Lower lobe of right lung (tissue), 2 donors: Measurements from ENCODE around the gene HSPG2. TPM values are rescaled to one million over a fixed set of nuclear protein-coding genes. Genes with fewer than 3 reads are reported as not detected.

Experiments
- ATAC-seq, 2 donors: fragments of 200-7000 bp; cut with Tn5 transposase; one replicate each; pipeline ENCODE4 v1.9.1; 2020 to 2022; ENCODE audit warnings: mild to moderate bottlenecking in 2 of 2, moderate library complexity in 2 of 2
- DNase-seq: peaks from one replicate; pipeline ENCODE4 v3.0.0-alpha.2; 2020
- H3K27ac ChIP-seq: fragments of 200-600 bp; one replicate; pipeline ENCODE4 v1.8.0; 2022
- H3K27me3 ChIP-seq: fragments of 200-600 bp; one replicate; pipeline ENCODE4 v1.8.0; 2022; ENCODE audit warnings: low read depth
- H3K36me3 ChIP-seq: fragments of 200-600 bp; one replicate; pipeline ENCODE4 v1.8.0; 2022; ENCODE audit warnings: mild to moderate bottlenecking
- H3K4me1 ChIP-seq: fragments of 200-600 bp; one replicate; pipeline ENCODE4 v1.8.0; 2022
- H3K4me3 ChIP-seq: fragments of 200-600 bp; one replicate; pipeline ENCODE4 v1.8.0; 2022; ENCODE audit warnings: mild to moderate bottlenecking
- H3K9me3 ChIP-seq: fragments of 200-600 bp; one replicate; pipeline ENCODE4 v1.8.0; 2022
- intact Hi-C: fragments of 100-400 bp; cut with DNase I; formaldehyde crosslinking; loops from one replicate; pipeline ENCODE4 v1.11.0; 2022
- total RNA-seq: library from RNA; stranded (reverse); fragmentation: NEBNext Ultra II Directional; extraction: Animal tissue kit (Norgen Biotek cat#: 25700); gene quantifications from one replicate; pipeline ENCODE4 v1.2.1, GENCODE V29; 2021
- TF ChIP-seq, protein P1 (sequence below): fragments of 200-600 bp; IDR thresholded peaks from one replicate; pipeline ENCODE4 v1.8.0; 2022; ENCODE audit warnings: antibody characterized with exemption, mild to moderate bottlenecking
- donor health status: DM: no; HTN: yes; CAD: no; lungs with severe emphysema.

Gene HSPG2
- total RNA-seq, 1 donor from 2014 or later, result 216 TPM

DNA sequence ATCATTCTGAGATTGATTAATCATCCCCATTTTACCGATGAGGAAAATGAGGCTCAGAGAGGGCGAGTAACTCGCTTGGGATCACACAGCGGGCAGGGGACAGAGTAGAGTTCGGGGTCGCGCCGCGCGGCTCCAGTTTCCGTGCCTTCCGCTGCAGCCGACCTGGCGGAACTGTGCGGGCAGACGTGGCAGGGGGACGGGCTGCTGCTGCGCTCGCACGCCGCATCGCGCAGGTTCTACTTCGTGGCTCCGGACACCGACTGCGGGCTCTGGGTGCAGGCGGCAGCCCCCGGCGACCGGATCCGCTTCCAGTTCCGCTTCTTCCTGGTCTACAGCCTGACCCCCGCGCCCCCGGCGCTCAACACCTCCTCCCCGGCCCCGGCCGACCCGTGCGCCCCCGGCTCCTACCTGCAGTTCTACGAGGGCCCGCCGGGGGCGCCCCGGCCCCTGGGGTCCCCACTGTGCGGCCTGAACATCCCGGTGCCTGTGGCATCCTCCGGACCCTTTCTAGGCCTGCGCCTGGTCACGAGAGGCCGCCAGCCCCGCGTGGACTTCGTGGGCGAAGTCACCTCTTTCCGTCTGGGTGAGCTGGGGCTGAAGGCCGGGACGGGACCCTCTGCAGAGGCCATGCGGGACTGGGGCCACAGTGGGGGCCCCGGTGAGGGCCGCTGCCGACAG is 122.7 kb downstream of the HSPG2 start:
- H3K27me3 ChIP-seq, result peaks cover 16% of the 10 kb centered on the region
- intact Hi-C loops, result no loop called here
- DNase-seq (peak; percentile 58), ATAC-seq (peak; percentile 46 to 73)
- peak overlapping the region; percentile 46 for H3K4me3 ChIP-seq
- H3K27ac ChIP-seq, result no peak overlapping the region
- peaks cover 10% of the 10 kb centered on the region for H3K4me1 ChIP-seq
- TF ChIP-seq, protein P1, sequence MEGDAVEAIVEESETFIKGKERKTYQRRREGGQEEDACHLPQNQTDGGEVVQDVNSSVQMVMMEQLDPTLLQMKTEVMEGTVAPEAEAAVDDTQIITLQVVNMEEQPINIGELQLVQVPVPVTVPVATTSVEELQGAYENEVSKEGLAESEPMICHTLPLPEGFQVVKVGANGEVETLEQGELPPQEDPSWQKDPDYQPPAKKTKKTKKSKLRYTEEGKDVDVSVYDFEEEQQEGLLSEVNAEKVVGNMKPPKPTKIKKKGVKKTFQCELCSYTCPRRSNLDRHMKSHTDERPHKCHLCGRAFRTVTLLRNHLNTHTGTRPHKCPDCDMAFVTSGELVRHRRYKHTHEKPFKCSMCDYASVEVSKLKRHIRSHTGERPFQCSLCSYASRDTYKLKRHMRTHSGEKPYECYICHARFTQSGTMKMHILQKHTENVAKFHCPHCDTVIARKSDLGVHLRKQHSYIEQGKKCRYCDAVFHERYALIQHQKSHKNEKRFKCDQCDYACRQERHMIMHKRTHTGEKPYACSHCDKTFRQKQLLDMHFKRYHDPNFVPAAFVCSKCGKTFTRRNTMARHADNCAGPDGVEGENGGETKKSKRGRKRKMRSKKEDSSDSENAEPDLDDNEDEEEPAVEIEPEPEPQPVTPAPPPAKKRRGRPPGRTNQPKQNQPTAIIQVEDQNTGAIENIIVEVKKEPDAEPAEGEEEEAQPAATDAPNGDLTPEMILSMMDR, result peak; percentile 50
- H3K9me3 ChIP-seq, result no peaks in the 10 kb centered on the region
- H3K36me3 ChIP-seq, result no peaks in the 10 kb centered on the region

DNA sequence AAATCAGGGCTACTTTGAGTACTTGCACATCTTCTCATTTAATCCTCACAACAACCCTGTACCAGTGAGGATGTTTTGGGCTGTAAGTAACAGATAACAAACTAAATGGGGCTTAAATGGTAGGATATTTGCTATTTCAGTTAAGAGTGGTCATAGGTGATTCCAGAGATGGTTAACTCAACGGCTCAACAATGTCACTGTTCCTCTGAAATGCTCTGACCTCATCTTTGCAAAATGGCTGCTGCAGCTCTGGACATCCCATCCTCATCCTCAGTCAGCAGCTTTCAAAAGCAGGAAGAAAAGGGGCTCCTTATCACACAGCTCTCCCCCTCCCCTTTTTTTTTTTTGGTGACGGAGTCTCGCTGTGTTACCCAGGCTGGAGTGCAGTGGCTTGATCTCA is 123.6 kb downstream of the HSPG2 start:
- peaks cover 10% of the 10 kb centered on the region for H3K4me1 ChIP-seq
- H3K27ac ChIP-seq, result no peak overlapping the region
- TF ChIP-seq, protein P1, result no peak
- DNase-seq, result no peak
- H3K4me3 ChIP-seq, result no peak overlapping the region
- H3K27me3 ChIP-seq, result peaks cover 16% of the 10 kb centered on the region
- intact Hi-C loops, result no loop called here
- H3K36me3 ChIP-seq, result no peaks in the 10 kb centered on the region
- no peak for ATAC-seq
- H3K9me3 ChIP-seq, result no peaks in the 10 kb centered on the region

- H3K4me1 ChIP-seq, result peaks cover 6% of the 10 kb centered on the region
- peaks cover 16% of the 10 kb centered on the region for H3K27me3 ChIP-seq
- no peak for ATAC-seq
- TF ChIP-seq, protein P1, result no peak
- H3K36me3 ChIP-seq, result no peaks in the 10 kb centered on the region
- no peak within 1 kb of the TSS for H3K4me3 ChIP-seq
- no peaks in the 10 kb centered on the region for H3K9me3 ChIP-seq
- intact Hi-C loops, result no loop called here
- no peak for DNase-seq
- no peak within 1 kb of the TSS for H3K27ac ChIP-seq
Observed at GRCh38 chr1:21811875-21812305, 125.2 kb downstream of the HSPG2 start, which contains the start of gene LDLRAD2. LDLRAD2 (plus strand) TSS chr1:21812265; CDS start chr1:21812452, 187 bp downstream.

DNA sequence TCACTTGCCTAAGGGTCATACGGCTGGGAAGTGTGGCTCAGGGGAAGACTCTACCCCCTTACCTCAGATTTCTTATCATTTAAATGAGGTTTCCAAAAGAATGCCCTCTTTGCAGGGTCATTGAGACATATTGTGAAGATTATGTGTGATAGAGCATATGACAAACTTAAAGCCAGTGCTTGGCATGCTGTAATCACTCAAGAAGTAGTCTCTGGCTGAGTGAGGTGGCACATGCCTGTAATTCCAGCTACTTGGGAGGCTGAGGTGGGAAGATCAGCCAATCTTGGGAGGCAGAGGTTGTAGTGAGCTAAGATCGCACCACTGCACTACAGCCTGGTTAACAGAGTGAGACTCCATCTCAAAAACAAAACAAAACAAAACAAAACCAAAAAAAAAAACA is 132.6 kb downstream of the HSPG2 start:
- ATAC-seq (no peak), DNase-seq (no peak)
- Histone ChIP-seq H3K27ac (no peak overlapping the region), H3K27me3 (no peaks in the 10 kb centered on the region), H3K9me3 (no peaks in the 10 kb centered on the region), H3K36me3 (no peaks in the 10 kb centered on the region), H3K4me3 (no peak overlapping the region), H3K4me1 (no peaks in the 10 kb centered on the region)
- intact Hi-C loops, result no loop called here
- TF ChIP-seq, protein P1, result no peak

DNA sequence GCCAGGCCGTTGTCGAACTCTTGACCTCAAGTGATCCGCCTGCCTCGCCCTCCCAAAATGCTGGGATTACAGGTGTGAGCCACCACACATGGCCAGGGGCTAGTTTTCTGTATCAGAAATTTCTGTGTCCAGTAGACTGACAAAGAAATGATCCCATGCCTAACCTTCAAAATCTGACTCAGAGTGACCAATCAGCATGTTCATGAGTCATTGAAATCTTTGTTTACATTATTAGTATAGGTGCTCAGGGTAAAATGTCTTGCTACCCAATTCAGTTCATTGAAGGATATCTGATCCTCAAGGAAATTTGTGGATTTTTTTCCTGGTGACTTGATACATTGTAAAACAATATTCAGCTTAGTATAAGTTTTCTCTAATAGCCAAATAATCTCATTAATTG is 136.0 kb downstream of the HSPG2 start:
- no peak overlapping the region for H3K4me3 ChIP-seq
- no peaks in the 10 kb centered on the region for H3K36me3 ChIP-seq
- ATAC-seq (no peak), DNase-seq (no peak)
- H3K4me1 ChIP-seq, result no peaks in the 10 kb centered on the region
- H3K27me3 ChIP-seq, result no peaks in the 10 kb centered on the region
- H3K9me3 ChIP-seq, result no peaks in the 10 kb centered on the region
- intact Hi-C loops, result no loop called here
- TF ChIP-seq, protein P1, result no peak
- no peak overlapping the region for H3K27ac ChIP-seq
